ENCODE measurements around the gene FARP2. TPM values are rescaled to one million over a fixed set of nuclear protein-coding genes. Genes with fewer than 3 reads are reported as not detected.

The FARP2 gene
- total RNA-seq, 1 experiment from 2014 or later: 49.3 TPM

DNA sequence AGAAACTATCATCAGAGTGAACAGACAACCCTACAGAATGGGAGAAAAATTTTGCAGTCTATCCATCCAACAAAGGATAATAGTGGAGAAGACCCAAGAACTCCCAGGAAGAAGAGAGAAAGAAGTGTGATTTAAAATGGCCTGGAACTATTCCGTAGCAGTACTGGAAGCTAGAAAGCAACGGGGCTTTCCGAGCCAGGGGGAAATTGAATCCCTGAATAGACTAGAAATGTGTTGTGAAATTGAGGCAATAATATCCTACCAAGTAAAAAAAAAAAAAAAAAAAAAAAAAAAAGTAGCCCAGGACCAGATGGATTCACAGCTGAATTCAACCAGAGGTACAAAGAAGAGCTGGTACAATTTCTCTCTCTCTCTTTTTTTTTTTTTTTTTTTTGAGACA lies 69.3 kb downstream of the FARP2 start (continued):
- TF ChIP-seq TCF7L2 (IDR thresholded peaks at IDR 0.05; ENCODE audit: borderline replicate concordance, extremely low read depth, insufficient read depth, insufficient read length): no peak
- TF ChIP-seq SP1 (IDR thresholded peaks at IDR 0.05; ENCODE audit: low read depth): no peak

- intact Hi-C loops (cut with micrococcal nuclease): no loop called here
- CTCF ChIA-PET: no interaction called here
- no peak overlapping the region for H3K9ac ChIP-seq (ENCODE audit: low read length)
- RAD21 ChIA-PET (ENCODE audit: low non-redundant PET in 1 of 2, low total read pairs in 2 of 2, uncharacterized antibody in 2 of 2, unreplicated experiment in 2 of 2): no interaction called here
- H3K27ac ChIP-seq (ENCODE audit: low read depth, low read length): no peak overlapping the region
- H3K79me2 ChIP-seq (ENCODE audit: insufficient read depth, low read length): no peaks in the 10 kb centered on the region
- BruUV-seq (replicated peaks): no TSS peak
- no peaks in the 10 kb centered on the region; the same call in 1 of the 2 replicates for H4K20me1 ChIP-seq (ENCODE audit: insufficient read depth)
- POLR2A ChIA-PET: no interaction called here
- no peaks in the 10 kb centered on the region for H3K9me3 ChIP-seq (ENCODE audit: control insufficient read depth in 1 of 2, insufficient read depth in 1 of 2, low read depth in 1 of 2, low read length in 2 of 2)
- no peaks in the 10 kb centered on the region for H3K4me1 ChIP-seq (ENCODE audit: control insufficient read depth in 1 of 2, insufficient read depth in 2 of 2, low read length in 2 of 2)
- H3K36me3 ChIP-seq (ENCODE audit: control insufficient read depth in 1 of 2, insufficient read depth in 2 of 2, low read length in 2 of 2): peaks cover 12 to 13% of the 10 kb centered on the region in 2 experiments; a peak in 2 of 4 replicates
- TF ChIP-seq EGR1 (IDR thresholded peaks at IDR 0.05; ENCODE audit: low read depth) (no peak), SRF (IDR thresholded peaks at IDR 0.05; ENCODE audit: low read depth) (no peak), ELF1 (IDR thresholded peaks at IDR 0.05; ENCODE audit: borderline replicate concordance, low read depth) (no peak), EZH2phosphoT487 (IDR thresholded peaks at IDR 0.05; ENCODE audit: borderline replicate concordance) (no peak), FOSL1 (IDR thresholded peaks at IDR 0.05; ENCODE audit: low read depth) (no peak), RAD21 (IDR thresholded peaks at IDR 0.05; ENCODE audit: low read depth) (no peak)
- ATAC-seq: no peak
- no peak for DNase-seq (ENCODE audit: low read depth, low spot score)
- H3K27me3 ChIP-seq (ENCODE audit: insufficient read depth, low read length): no peaks in the 10 kb centered on the region
- H3K9me2 ChIP-seq (ENCODE audit: insufficient read depth): no peaks in the 10 kb centered on the region
- H3K4me3 ChIP-seq (replicated peaks in 1 of 2; ENCODE audit: low read depth in 1 of 2, low read length in 2 of 2): no peak overlapping the region
- H3K4me2 ChIP-seq (ENCODE audit: low read length): no peak overlapping the region
- no peak overlapping the region for H2AFZ ChIP-seq (ENCODE audit: low read depth, low read length, poor library complexity, severe bottlenecking)
These were observed 74.1 kb downstream of the FARP2 start for GRCh38 chr2:241430178-241430577.

GRCh38 chr2:241432824-241433448 lies 76.9 kb downstream of the FARP2 start:
- CTCF ChIA-PET: no interaction called here
- DNase-seq (ENCODE audit: low read depth, low spot score): no peak
- POLR2A ChIA-PET: no interaction called here
- H3K36me3 ChIP-seq (ENCODE audit: control insufficient read depth in 1 of 2, insufficient read depth in 2 of 2, low read length in 2 of 2): peaks cover 13 to 16% of the 10 kb centered on the region in 2 experiments; a peak in 2 of 4 replicates
- no peaks in the 10 kb centered on the region for H3K9me3 ChIP-seq (ENCODE audit: control insufficient read depth in 1 of 2, insufficient read depth in 1 of 2, low read depth in 1 of 2, low read length in 2 of 2)
- H2AFZ ChIP-seq (ENCODE audit: low read depth, low read length, poor library complexity, severe bottlenecking): no peak overlapping the region
- no peak overlapping the region for H3K4me3 ChIP-seq (replicated peaks in 1 of 2; ENCODE audit: low read depth in 1 of 2, low read length in 2 of 2)
- intact Hi-C loops (cut with micrococcal nuclease): no loop called here
- no peak overlapping the region for H3K4me2 ChIP-seq (ENCODE audit: low read length)
- no peak overlapping the region for H3K27ac ChIP-seq (ENCODE audit: low read depth, low read length)
- H4K20me1 ChIP-seq (ENCODE audit: insufficient read depth): no peaks in the 10 kb centered on the region; the same call in 1 of the 2 replicates
- no peaks in the 10 kb centered on the region for H3K27me3 ChIP-seq (ENCODE audit: insufficient read depth, low read length)
- RAD21 ChIA-PET (ENCODE audit: low non-redundant PET in 1 of 2, low total read pairs in 2 of 2, uncharacterized antibody in 2 of 2, unreplicated experiment in 2 of 2): no interaction called here
- no peak for ATAC-seq
- no peaks in the 10 kb centered on the region for H3K4me1 ChIP-seq (ENCODE audit: control insufficient read depth in 1 of 2, insufficient read depth in 2 of 2, low read length in 2 of 2)
- no peak overlapping the region for H3K9ac ChIP-seq (ENCODE audit: low read length)
- no peak for TF ChIP-seq POLR2A (IDR thresholded peaks at IDR 0.05; ENCODE audit: borderline replicate concordance, extremely low read depth, insufficient read depth, insufficient read length)
- TF ChIP-seq SP1 (IDR thresholded peaks at IDR 0.05; ENCODE audit: low read depth): no peak
- TF ChIP-seq SIN3A (IDR thresholded peaks at IDR 0.05; ENCODE audit: low read depth): no peak
- no peak for TF ChIP-seq CEBPB (IDR thresholded peaks at IDR 0.05; ENCODE audit: low read depth)
- TF ChIP-seq, protein P1, sequence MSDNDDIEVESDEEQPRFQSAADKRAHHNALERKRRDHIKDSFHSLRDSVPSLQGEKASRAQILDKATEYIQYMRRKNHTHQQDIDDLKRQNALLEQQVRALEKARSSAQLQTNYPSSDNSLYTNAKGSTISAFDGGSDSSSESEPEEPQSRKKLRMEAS (IDR thresholded peaks at IDR 0.05): no peak
- TF ChIP-seq ZBTB33 (IDR thresholded peaks at IDR 0.05; ENCODE audit: extremely low read depth, insufficient replicate concordance, low read length): no peak
- no peak for TF ChIP-seq ZNF274 (IDR thresholded peaks at IDR 0.05; ENCODE audit: low read depth, low read length)
- no peak for TF ChIP-seq JUND (IDR thresholded peaks at IDR 0.05)
- no peak for TF ChIP-seq RAD21 (IDR thresholded peaks at IDR 0.05; ENCODE audit: low read depth)
- TF ChIP-seq, protein P2, sequence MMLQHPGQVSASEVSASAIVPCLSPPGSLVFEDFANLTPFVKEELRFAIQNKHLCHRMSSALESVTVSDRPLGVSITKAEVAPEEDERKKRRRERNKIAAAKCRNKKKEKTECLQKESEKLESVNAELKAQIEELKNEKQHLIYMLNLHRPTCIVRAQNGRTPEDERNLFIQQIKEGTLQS (IDR thresholded peaks at IDR 0.05): no peak
- TF ChIP-seq TCF7L2 (IDR thresholded peaks at IDR 0.05; ENCODE audit: borderline replicate concordance, extremely low read depth, insufficient read depth, insufficient read length): no peak
- no peaks in the 10 kb centered on the region for H3K79me2 ChIP-seq (ENCODE audit: insufficient read depth, low read length)
- H3K9me2 ChIP-seq (ENCODE audit: insufficient read depth): no peaks in the 10 kb centered on the region
- TSS peak; percentile 29 for BruUV-seq (replicated peaks)

All from HCT116 (cell line).